Body of pancreas (tissue), 4 donors: Measurements from ENCODE around the gene TENM4.

ENCODE experiments used
- POLR2A ChIP-seq, 3 donors: fragments of 450-650 bp; IDR thresholded peaks; one replicate each; pipeline ENCODE4 v1.6.1; 2016; ENCODE audit warnings: antibody characterized with exemption in 3 of 3, mild to moderate bottlenecking in 2 of 3
- TF ChIP-seq, protein P1 (sequence below), 7 experiments: fragments of 450-650 bp in 4 of 7; fragments of 200-600 bp in 3 of 7; sonication (generic) in 3 of 7; IDR thresholded peaks; one replicate each; pipeline ENCODE4 v1.5.1; 2016 to 2019; ENCODE audit warnings: antibody characterized with exemption in 7 of 7

DNA sequence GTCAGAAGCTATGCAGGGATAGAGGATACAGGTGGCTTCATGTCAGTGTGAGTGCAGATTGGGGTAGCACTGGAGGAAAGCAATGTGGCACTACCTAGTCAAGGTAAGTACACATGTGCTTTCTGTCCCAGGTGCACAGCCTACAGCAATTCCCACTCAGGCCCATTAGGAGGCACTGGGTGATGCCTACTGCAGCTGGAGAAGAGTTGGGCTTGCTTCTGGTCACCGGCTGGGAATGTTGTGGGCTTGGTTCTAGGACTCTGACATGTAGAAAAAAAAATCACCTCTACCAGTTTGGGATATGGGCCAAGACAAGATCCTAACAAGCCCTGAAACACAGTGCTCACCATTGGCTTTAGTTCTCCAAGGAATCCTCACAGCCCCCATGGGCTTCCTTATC lies 69.7 kb downstream of the TENM4 start:
- TF ChIP-seq, protein P1, sequence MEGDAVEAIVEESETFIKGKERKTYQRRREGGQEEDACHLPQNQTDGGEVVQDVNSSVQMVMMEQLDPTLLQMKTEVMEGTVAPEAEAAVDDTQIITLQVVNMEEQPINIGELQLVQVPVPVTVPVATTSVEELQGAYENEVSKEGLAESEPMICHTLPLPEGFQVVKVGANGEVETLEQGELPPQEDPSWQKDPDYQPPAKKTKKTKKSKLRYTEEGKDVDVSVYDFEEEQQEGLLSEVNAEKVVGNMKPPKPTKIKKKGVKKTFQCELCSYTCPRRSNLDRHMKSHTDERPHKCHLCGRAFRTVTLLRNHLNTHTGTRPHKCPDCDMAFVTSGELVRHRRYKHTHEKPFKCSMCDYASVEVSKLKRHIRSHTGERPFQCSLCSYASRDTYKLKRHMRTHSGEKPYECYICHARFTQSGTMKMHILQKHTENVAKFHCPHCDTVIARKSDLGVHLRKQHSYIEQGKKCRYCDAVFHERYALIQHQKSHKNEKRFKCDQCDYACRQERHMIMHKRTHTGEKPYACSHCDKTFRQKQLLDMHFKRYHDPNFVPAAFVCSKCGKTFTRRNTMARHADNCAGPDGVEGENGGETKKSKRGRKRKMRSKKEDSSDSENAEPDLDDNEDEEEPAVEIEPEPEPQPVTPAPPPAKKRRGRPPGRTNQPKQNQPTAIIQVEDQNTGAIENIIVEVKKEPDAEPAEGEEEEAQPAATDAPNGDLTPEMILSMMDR (IDR thresholded peaks at IDR 0.05): no peak
- no peak for TF ChIP-seq POLR2A (IDR thresholded peaks at IDR 0.05)
